Measurements from ENCODE around the gene SLC9A7.

GRCh38 chrX:46601283-46601682, 157.6 kb downstream of the SLC9A7 start:
- TF ChIP-seq CTCF (IDR thresholded peaks at IDR 0.05) (no peak), POLR2A (IDR thresholded peaks at IDR 0.05) (no peak)
